ENCODE results near the gene CHST9.

GRCh38 chr18:27211569-27211968 is 26.5 kb upstream of the CHST9 start:
- TF ChIP-seq CTCF (IDR thresholded peaks at IDR 0.05) (no peak), POLR2A (IDR thresholded peaks at IDR 0.05) (no peak), POLR2AphosphoS5 (IDR thresholded peaks at IDR 0.05) (no peak)

Data from transverse colon (tissue), 4 donors.